ENCODE measurements around the gene NKAIN4.

DNA sequence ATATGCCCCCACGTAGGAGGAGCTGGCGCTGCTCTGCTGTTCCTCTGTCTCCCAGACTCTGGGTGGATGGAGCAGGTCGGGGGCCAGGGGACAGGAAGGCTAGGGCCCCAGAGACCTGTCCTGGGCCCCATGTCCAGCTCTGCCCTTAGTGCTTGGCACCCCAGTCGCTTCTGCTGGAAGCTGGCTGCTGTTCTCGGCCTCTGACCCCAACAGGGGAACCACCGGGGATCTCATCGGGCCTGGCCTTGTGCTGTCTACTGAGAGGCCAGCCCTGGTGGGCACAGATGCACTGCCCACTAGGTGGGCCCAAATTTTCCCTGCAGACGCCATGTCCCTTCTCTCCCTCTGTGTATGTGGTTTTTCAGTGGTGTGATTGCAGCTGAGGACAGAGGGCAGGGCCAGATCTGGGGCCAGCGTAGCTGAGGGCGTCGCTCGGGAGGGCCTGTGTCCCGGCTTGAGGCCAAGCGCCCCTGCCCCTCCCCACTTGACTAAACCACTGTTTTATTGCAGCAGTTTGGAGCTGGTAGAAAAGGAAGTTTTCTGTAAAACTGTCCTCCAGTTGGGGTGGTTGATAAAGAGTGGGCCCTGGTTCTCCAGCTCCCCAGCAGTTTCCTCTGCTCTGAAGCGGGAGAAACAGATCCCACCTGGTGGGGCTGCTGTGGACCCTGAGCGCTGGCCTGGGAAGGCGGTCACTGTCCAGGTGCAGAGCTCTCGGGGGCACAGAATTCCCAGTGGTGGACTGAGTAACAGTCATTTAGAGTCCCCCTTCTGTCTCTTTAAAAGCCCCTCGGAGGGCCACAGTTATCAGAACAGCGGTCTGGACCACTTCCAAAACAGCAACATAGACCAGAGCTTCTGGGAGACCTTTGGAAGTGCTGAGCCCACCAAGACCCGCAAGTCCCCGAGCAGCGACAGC, 32.8 kb upstream of the NKAIN4 start:
- TF ChIP-seq, protein P1, sequence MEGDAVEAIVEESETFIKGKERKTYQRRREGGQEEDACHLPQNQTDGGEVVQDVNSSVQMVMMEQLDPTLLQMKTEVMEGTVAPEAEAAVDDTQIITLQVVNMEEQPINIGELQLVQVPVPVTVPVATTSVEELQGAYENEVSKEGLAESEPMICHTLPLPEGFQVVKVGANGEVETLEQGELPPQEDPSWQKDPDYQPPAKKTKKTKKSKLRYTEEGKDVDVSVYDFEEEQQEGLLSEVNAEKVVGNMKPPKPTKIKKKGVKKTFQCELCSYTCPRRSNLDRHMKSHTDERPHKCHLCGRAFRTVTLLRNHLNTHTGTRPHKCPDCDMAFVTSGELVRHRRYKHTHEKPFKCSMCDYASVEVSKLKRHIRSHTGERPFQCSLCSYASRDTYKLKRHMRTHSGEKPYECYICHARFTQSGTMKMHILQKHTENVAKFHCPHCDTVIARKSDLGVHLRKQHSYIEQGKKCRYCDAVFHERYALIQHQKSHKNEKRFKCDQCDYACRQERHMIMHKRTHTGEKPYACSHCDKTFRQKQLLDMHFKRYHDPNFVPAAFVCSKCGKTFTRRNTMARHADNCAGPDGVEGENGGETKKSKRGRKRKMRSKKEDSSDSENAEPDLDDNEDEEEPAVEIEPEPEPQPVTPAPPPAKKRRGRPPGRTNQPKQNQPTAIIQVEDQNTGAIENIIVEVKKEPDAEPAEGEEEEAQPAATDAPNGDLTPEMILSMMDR (conservative IDR thresholded peaks at IDR 0.05; ENCODE audit: low read length) = no peak
- TF ChIP-seq EZH2phosphoT487 (IDR thresholded peaks at IDR 0.05; ENCODE audit: borderline replicate concordance, low read depth, low read length) = no peak

All from OCI-LY7 (cell line).